ENCODE data around the gene GALNTL6. TPM values are rescaled to one million over a fixed set of nuclear protein-coding genes. Genes with fewer than 3 reads are reported as not detected.

GALNTL6 gene
- total RNA-seq, 1 experiment from 2014 or later: not detected

- BruUV-seq (replicated peaks): no TSS peak
- H4K20me1 ChIP-seq (ENCODE audit: insufficient read depth): no peaks in the 10 kb centered on the region
- no peaks in the 10 kb centered on the region for H3K27me3 ChIP-seq (ENCODE audit: insufficient read depth, low read length)
- H3K27ac ChIP-seq (ENCODE audit: low read depth, low read length): no peak overlapping the region
- no peaks in the 10 kb centered on the region for H3K9me2 ChIP-seq (ENCODE audit: insufficient read depth)
- ChIA-PET RAD21 (ENCODE audit: low non-redundant PET in 1 of 2, low total read pairs in 2 of 2, uncharacterized antibody in 2 of 2, unreplicated experiment in 2 of 2) (no interaction called here), POLR2A (no interaction called here), CTCF (no interaction called here)
- DNase-seq (ENCODE audit: low read depth, low spot score): no peak
- H3K4me3 ChIP-seq (replicated peaks in 1 of 2; ENCODE audit: low read depth in 1 of 2, low read length in 2 of 2): no peak overlapping the region
- no peak for ATAC-seq
- intact Hi-C loops (cut with micrococcal nuclease): no loop called here
- no peak overlapping the region for H2AFZ ChIP-seq (ENCODE audit: low read depth, low read length, poor library complexity, severe bottlenecking)
- H3K9me3 ChIP-seq (ENCODE audit: control insufficient read depth in 1 of 2, insufficient read depth in 1 of 2, low read depth in 1 of 2, low read length in 2 of 2): no peaks in the 10 kb centered on the region
- no peaks in the 10 kb centered on the region for H3K79me2 ChIP-seq (ENCODE audit: insufficient read depth, low read length)
- H3K4me1 ChIP-seq (ENCODE audit: control insufficient read depth in 1 of 2, insufficient read depth in 2 of 2, low read length in 2 of 2): no peaks in the 10 kb centered on the region
- no peaks in the 10 kb centered on the region for H3K36me3 ChIP-seq (ENCODE audit: control insufficient read depth in 1 of 2, insufficient read depth in 2 of 2, low read length in 2 of 2)
- TF ChIP-seq ELF1 (IDR thresholded peaks at IDR 0.05; ENCODE audit: borderline replicate concordance, low read depth) (no peak), REST (IDR thresholded peaks at IDR 0.05; ENCODE audit: low read depth) (no peak), CEBPB (IDR thresholded peaks at IDR 0.05; ENCODE audit: low read depth) (no peak), SP1 (IDR thresholded peaks at IDR 0.05; ENCODE audit: low read depth) (no peak), RAD21 (IDR thresholded peaks at IDR 0.05; ENCODE audit: low read depth) (no peak), ZFX (IDR thresholded peaks at IDR 0.05) (no peak), CTCF (IDR thresholded peaks at IDR 0.05 in 2 of 3, conservative IDR thresholded peaks at IDR 0.05 in 1 of 3; ENCODE audit: borderline replicate concordance in 1 of 3, insufficient read depth in 1 of 3, low read depth in 2 of 3, low read length in 2 of 3) (no peak), YY1 (IDR thresholded peaks at IDR 0.05; ENCODE audit: extremely low read depth, insufficient replicate concordance, low read depth, low read length) (no peak), CBX3 (IDR thresholded peaks at IDR 0.05; ENCODE audit: low read depth) (no peak), ZNF274 (IDR thresholded peaks at IDR 0.05; ENCODE audit: low read depth, low read length) (no peak), JUND (IDR thresholded peaks at IDR 0.05) (no peak), EZH2phosphoT487 (IDR thresholded peaks at IDR 0.05; ENCODE audit: borderline replicate concordance) (no peak), EZH2 (IDR thresholded peaks at IDR 0.05) (no peak), FOSL1 (IDR thresholded peaks at IDR 0.05; ENCODE audit: low read depth) (no peak), EGR1 (IDR thresholded peaks at IDR 0.05; ENCODE audit: low read depth) (no peak), POLR2A (IDR thresholded peaks at IDR 0.05; ENCODE audit: borderline replicate concordance, extremely low read depth, insufficient read depth, insufficient read length) (no peak), POLR2AphosphoS5 (IDR thresholded peaks at IDR 0.05; ENCODE audit: low read depth, low read length) (no peak)
- H3K4me2 ChIP-seq (ENCODE audit: low read length): no peak overlapping the region
- H3K9ac ChIP-seq (ENCODE audit: low read length): no peak overlapping the region
Measured at GRCh38 chr4:172152284-172152683, 339.1 kb downstream of the GALNTL6 start.
